HG02571 (cell line): ENCODE measurements around the gene ASL.
"Not testable (repeated sequence)": the region's sequence is repeated elsewhere in the genome, so short reads cannot be mapped to it uniquely, and the experiment has no call there.

ENCODE experiments used
- ATAC-seq: cut with Tn5 transposase; IDR thresholded peaks from one replicate; pipeline ENCODE4 v1.9.1; 2021; ENCODE audit warnings: mild to moderate bottlenecking, moderate library complexity; ENCODE audit not compliant: unreplicated experiment

Gene ASL

GRCh38 chr7:66075590-66076461 is at the start of gene ASL:
ASL (plus strand) TSS chr7:66075819; CDS start chr7:66076082, 263 bp downstream.
- peak; percentile 99 for ATAC-seq

DNA sequence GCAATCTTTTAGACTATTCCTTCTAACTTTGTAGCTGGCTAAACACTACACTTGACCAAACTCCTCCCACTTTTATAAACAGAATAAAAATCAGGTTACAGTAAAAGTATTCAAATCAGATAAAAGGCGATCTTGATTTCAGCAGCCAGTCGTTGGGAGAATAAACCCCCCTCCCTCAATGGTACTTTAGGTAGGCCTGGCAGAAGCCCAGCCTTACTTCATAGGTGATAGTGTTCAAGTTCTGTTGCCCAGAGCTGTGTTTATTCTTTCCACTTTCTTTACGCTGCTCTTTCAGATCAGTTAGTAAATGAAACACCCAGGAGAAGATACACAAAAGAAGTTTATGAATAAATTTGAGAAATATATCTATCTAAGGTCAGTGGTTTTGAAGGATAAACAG is 47.3 kb upstream of the ASL start:
- not testable (repeated sequence) for ATAC-seq

DNA sequence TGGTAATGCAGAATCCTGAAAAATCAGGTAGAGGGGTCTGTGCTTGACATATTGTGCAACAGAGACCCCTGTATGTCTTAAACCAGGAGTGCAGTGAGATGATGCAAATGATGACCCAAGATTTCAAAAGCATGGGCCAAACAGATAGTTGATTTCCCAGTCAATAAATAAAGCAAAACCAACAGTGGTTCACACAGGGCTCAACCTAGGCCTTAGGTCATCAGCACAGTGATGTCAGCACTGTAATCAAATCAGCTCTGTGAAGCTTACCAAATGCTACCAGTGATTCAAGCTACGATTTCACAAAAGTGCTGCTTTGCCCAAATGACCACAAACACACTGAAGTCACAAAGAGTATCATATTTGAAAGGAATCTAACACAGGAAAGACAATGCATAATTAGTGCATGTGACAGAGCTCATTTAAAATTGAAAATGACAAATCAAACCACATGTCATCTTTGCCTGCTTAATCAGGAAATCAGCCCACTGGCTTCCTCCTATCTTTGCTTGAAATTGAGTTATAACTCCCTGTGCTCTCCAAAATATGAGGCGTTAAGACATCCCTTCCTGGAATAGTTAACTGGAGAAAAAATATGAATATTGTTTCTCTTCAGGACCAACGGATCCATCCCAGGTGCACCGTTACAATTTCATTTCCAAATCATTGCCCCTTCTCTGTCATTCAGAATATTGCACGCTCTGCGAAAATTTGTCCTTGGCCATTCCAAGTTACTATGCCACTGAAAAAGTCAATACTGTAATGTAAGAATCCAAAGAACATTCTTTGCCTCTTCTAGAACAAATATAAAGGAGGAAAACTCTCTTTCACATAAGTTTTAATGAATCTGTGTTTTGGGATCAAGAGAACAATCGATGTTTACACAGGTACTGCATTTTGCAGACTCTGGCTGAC is 41.9 kb upstream of the ASL start:
- no peak for ATAC-seq

DNA sequence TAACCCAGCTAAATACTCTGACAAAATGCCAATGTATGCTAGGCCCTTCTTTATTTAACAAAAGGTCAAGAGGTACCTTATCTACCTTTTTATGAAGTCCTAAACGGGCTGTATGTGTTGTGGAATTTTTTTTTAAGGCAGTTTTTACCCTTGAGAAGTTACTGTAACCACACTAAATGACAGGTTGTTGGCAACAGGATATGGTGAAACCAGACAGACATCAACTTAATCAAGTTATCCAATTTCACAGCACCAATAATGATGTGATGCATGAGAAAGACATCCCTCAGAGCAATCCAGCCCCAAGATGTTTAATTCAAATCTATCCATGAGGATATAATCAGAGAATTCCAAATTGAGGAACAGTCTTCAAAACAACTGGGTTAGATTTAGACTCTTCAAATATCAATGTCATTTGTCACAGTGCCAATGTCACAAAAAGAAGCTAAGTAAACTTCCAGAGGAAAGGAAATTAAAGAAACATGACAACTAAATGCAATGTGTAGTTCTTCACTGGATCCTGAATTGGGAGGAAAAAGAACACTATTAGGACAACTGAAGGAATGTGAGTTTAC is 41.1 kb upstream of the ASL start:
- ATAC-seq = not testable (repeated sequence)

- no peak for ATAC-seq
Measured at GRCh38 chr7:66036382-66036781, 39.2 kb upstream of the ASL start.

GRCh38 chr7:66036788-66037187 is 38.8 kb upstream of the ASL start:
- no peak for ATAC-seq

DNA sequence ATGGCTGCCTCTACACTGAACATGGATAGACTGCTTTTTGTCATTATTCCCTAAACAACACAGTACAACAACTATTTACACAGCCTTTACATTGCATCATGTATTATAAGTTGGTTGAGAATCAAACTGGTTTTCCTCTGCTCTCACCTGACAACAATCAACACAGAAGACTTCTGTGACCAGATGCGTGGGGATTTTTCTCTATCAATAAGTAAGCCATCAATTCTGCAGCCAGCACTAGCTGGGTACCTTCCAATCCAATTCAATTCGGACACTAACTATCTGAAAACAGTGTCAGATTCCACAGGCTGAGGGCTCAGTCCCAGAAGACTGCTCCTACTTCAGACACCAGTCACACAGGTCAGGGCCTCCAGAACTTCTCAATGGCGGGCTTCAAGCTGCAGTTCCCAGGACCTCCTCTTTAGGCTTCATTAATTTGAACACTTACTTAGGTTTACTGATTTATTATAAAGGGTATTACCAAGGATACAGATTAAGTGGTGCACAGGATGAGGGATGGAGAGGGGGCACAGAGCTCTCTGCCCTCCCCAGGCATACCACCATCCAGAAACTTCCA is 36.4 kb upstream of the ASL start:
- ATAC-seq = no peak

GRCh38 chr7:66043681-66044497 is 31.7 kb upstream of the ASL start:
- no peak for ATAC-seq

DNA sequence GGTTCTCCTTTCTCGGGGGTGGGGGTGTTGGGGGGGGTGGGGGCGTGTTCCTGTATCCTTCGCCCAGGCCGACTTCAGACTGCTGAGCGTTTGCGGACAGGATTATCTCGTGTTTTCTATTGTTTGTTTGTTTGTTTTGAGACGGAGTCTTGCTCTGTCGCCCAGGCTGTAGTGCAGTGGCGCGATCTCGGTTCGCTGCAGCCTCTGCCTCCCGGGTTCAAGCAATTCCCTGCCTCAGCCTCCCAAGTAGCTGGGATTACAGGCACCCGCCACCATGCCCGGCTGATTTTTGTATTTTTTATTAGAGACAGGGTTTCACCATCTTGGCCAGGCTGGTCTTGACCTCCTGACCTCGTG is 31.1 kb upstream of the ASL start:
- ATAC-seq = not testable (repeated sequence)

DNA sequence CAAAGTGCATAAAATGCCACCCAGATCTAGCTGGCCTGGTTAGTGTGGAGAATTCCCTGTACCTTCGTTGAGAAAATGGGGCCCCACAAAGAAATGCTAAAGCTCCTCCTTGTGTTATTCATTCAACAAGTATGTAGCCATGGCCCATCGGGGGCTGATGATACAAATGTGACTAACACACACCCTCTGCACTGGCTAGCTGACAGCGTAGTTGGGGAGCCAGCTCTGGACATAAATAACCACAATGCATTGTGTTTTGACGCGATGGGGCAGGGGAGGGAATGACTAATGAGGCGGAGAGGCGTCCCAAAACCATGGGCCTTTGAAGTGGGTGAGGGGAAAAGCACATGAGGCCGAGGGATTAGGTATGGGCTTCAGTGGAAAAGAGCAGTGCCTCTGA is 28.2 kb upstream of the ASL start:
- ATAC-seq = no peak

GRCh38 chr7:66049886-66050285 is 25.7 kb upstream of the ASL start:
- not testable (repeated sequence) for ATAC-seq

GRCh38 chr7:66050337-66050957 is 25.2 kb upstream of the ASL start:
- no peak for ATAC-seq

- ATAC-seq = no peak
Measured at GRCh38 chr7:66050990-66051448, 24.6 kb upstream of the ASL start.

- no peak for ATAC-seq
Measured at GRCh38 chr7:66052447-66052846, 23.2 kb upstream of the ASL start.

GRCh38 chr7:66054063-66054462 is 21.6 kb upstream of the ASL start:
- ATAC-seq = no peak

DNA sequence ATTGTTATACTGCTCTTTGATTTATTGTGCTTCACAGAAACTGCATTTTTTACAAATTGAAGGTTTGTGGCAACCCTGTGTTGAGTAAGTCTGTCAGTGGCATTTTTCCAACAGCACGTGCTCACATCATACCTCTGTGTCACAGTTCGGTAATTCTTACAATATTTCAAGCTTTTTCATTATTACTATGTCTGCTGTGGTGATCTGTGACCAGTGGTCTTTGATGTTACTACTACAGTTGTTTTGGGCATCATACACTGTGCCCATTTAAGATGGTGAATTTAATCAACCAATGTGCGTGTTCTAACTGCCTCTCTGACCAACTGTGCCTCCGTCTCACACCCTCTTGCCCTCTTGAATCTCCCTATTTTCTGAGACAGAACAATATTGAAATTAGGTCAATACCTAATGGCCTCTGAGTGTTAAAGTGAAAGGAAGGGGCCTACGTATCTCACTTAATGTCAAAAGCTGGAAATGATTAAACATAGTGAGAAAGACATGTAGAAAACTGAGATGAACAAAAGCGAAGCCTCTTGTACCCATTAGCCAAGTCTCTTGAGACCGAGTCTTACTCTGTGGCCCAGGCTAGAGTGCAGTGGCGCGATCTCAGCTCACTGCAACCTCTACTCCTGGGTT is 20.2 kb upstream of the ASL start:
- peak; percentile 64 for ATAC-seq

DNA sequence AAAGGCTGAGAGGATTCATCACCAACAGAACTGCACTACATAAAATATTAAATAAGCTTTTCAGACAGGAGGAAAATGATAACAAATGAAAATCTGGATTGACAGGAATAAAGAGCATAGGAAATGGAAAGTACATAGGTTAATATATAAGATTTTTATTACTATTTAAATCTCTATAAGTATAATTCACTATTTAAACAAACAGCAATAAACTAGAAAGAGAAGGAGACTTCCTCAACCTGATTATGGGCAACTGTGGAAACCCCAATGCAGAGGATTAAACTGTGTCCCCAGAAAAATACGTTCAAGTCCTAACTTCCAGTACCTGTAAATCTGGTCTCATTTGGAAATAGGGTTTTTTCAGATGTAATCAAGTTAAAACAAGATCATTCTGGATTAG is 14.8 kb upstream of the ASL start:
- ATAC-seq = no peak

- no peak for ATAC-seq
Measured at GRCh38 chr7:66069732-66070131, 5.9 kb upstream of the ASL start.

GRCh38 chr7:66070222-66070621 is 5.4 kb upstream of the ASL start:
- no peak for ATAC-seq
